HepG2 (cell line): Measurements from ENCODE around the gene COL26A1. TPM values are rescaled to one million over a fixed set of nuclear protein-coding genes. Genes with fewer than 3 reads are reported as not detected.

Experiments
- ATAC-seq: fragments of 200-7000 bp; cut with Tn5 transposase; 3 replicates; pipeline ENCODE4 v1.9.1; 2020; ENCODE audit warnings: mild to moderate bottlenecking, moderate library complexity
- BruUV-seq: library from RNA; stranded (reverse); fragments of 400-500 nt; replicated peaks from 2 replicates; lab custom pipeline; 2021; lab: Mats Ljungman, UMichigan
- CTCF ChIA-PET: fragments of 300-600 bp; formaldehyde crosslinking; extraction: SDS; loops from one replicate; lab custom pipeline; 2021; ENCODE audit warnings: low total read pairs, inconsistent platforms, low intra/inter-chr PET ratio; lab: Yijun Ruan, JAX
- POLR2A ChIA-PET: fragments of 350-600 bp; sonication (Branson Sonifier 250); formaldehyde crosslinking; loops from one replicate; lab custom pipeline; 2020; ENCODE audit warnings: antibody characterized with exemption, inconsistent platforms; lab: Yijun Ruan, JAX
- DNase-seq: peaks from one replicate; pipeline ENCODE4 v3.0.0-alpha.2; 2015; ENCODE audit warnings: low spot score
- FAIRE-seq: peaks from 3 replicates; lab custom pipeline; 2011; peaks lifted over from hg19 to GRCh38; lab: Jason Lieb, UNC
- H2AFZ ChIP-seq: one replicate; pipeline ENCODE4 v1.6.1; 2011; ENCODE audit warnings: low read length, inconsistent platforms
- H3K27ac ChIP-seq: fragments of 300-600 bp; 3 replicates; pipeline ENCODE4 v1.8.0; 2011; ENCODE audit warnings: mixed run types, mild to moderate bottlenecking, mixed read lengths, low read length, inconsistent platforms; ENCODE audit not compliant: insufficient read depth; ENCODE audit errors: extremely low read length
- H3K27me3 ChIP-seq, 2 experiments: fragments of 200-600 bp in 1 of 2; 2 replicates in 1 of 2; 3 replicates in 1 of 2; pipeline versions ENCODE4 v1.6.0 to v1.8.0; 2011; ENCODE audit warnings: low read length in 2 of 2, mild to moderate bottlenecking in 2 of 2, moderate library complexity in 2 of 2, inconsistent platforms in 1 of 2; ENCODE audit not compliant: insufficient read depth in 2 of 2, control insufficient read depth in 1 of 2
- H3K36me3 ChIP-seq, 2 experiments: fragments of 200-600 bp in 1 of 2; replicated peaks in 1 of 2; 2 replicates in 1 of 2; 3 replicates in 1 of 2; pipeline versions ENCODE4 v1.5.1 to v1.8.0; 2011; ENCODE audit warnings: low read length in 2 of 2, inconsistent platforms in 1 of 2; ENCODE audit not compliant: insufficient read depth in 2 of 2, control insufficient read depth in 1 of 2
- H3K4me1 ChIP-seq: 2 replicates; pipeline ENCODE4 v1.5.1; 2012; ENCODE audit warnings: low read length, inconsistent platforms; ENCODE audit not compliant: insufficient read depth
- H3K4me2 ChIP-seq: 2 replicates; pipeline ENCODE4 v1.6.0; 2011; ENCODE audit warnings: low read depth, low read length, inconsistent platforms
- H3K4me3 ChIP-seq, 3 experiments: fragments of 200-600 bp in 1 of 3; sonication (generic), shearing (Covaris generic) in 1 of 3; replicated peaks in 1 of 3; 2 replicates each; pipeline ENCODE4 v1.5.1; 2011 to 2016; ENCODE audit warnings: low read length in 3 of 3, inconsistent platforms in 2 of 3, low read depth in 2 of 3, mild to moderate bottlenecking in 2 of 3, control low read depth in 1 of 3, mixed read lengths in 1 of 3; ENCODE audit not compliant: insufficient read depth in 1 of 3
- H3K79me2 ChIP-seq: one replicate; pipeline ENCODE4 v1.6.1; 2011; ENCODE audit warnings: low read length, inconsistent platforms; ENCODE audit not compliant: insufficient read depth
- H3K9ac ChIP-seq: 2 replicates; pipeline ENCODE4 v1.6.0; 2011; ENCODE audit warnings: mild to moderate bottlenecking, low read depth, low read length, inconsistent platforms; ENCODE audit not compliant: insufficient read depth
- H3K9me3 ChIP-seq: 2 replicates; pipeline ENCODE4 v1.5.1; 2012; ENCODE audit warnings: mild to moderate bottlenecking, low read length
- H4K20me1 ChIP-seq: 2 replicates; pipeline ENCODE4 v1.6.0; 2011; ENCODE audit warnings: inconsistent platforms, mild to moderate bottlenecking, low read length, moderate library complexity; ENCODE audit not compliant: insufficient read depth
- CHD4 ChIP-seq: fragments of 200-600 bp; sonication (generic); IDR thresholded peaks from 2 replicates; pipeline ENCODE4 v1.7.0; 2017; ENCODE audit warnings: mild to moderate bottlenecking, low read length, borderline replicate concordance
- ESRRA ChIP-seq: sonication (generic); formaldehyde crosslinking; IDR thresholded peaks from 2 replicates; pipeline ENCODE4 v1.5.1; 2020; ENCODE audit warnings: mild to moderate bottlenecking, low read depth, missing genetic modification reagents
- HDAC6 ChIP-seq: fragments of 200-600 bp; sonication (generic); IDR thresholded peaks from 2 replicates; pipeline ENCODE4 v1.7.0; 2017; ENCODE audit warnings: mild to moderate bottlenecking, antibody characterized with exemption, low read length, low read depth
- HNF4A ChIP-seq: sonication (generic); formaldehyde crosslinking; IDR thresholded peaks from 2 replicates; pipeline ENCODE4 v1.4.0; 2020; ENCODE audit warnings: missing genetic modification reagents
- HOMEZ ChIP-seq: IDR thresholded peaks from 2 replicates; pipeline ENCODE4 v1.6.1; 2016; ENCODE audit warnings: low read depth
- MED1 ChIP-seq: sonication (generic); formaldehyde crosslinking; IDR thresholded peaks from 2 replicates; pipeline ENCODE4 v1.4.0; 2020; ENCODE audit warnings: missing genetic modification reagents
- MLX ChIP-seq: IDR thresholded peaks from 2 replicates; pipeline ENCODE4 v1.6.1; 2016
- NR2F6 ChIP-seq, 2 experiments: IDR thresholded peaks; 2 replicates each; pipeline ENCODE4 v1.6.1; 2016; ENCODE audit warnings: antibody characterized with exemption in 1 of 2, mild to moderate bottlenecking in 1 of 2
- SMARCE1 ChIP-seq: fragments of 450-650 bp; IDR thresholded peaks from 2 replicates; pipeline ENCODE4 v1.6.1; 2017; ENCODE audit warnings: borderline replicate concordance
- SRY ChIP-seq: sonication (generic); formaldehyde crosslinking; IDR thresholded peaks from 2 replicates; pipeline ENCODE4 v1.8.0; 2022; ENCODE audit warnings: mild to moderate bottlenecking, missing genetic modification reagents
- TAF15 ChIP-seq: fragments of 200-400 bp; formaldehyde crosslinking; IDR thresholded peaks from one replicate; pipeline ENCODE4 v1.6.1; 2018; ENCODE audit warnings: mild to moderate bottlenecking, low read depth, low read length; ENCODE audit not compliant: poor library complexity, severe bottlenecking
- TARDBP ChIP-seq: sonication (generic); formaldehyde crosslinking; IDR thresholded peaks from 2 replicates; pipeline ENCODE4 v1.8.0; 2022; ENCODE audit warnings: mild to moderate bottlenecking, missing genetic modification reagents
- THRA ChIP-seq: sonication (generic); formaldehyde crosslinking; IDR thresholded peaks from 2 replicates; pipeline ENCODE4 v1.4.0; 2020; ENCODE audit warnings: missing genetic modification reagents, borderline replicate concordance
- ZNF20 ChIP-seq: sonication (generic); formaldehyde crosslinking; IDR thresholded peaks from 2 replicates; pipeline ENCODE4 v1.4.0; 2020; ENCODE audit warnings: mild to moderate bottlenecking, moderate library complexity, missing genetic modification reagents
- ZNF232 ChIP-seq: sonication (generic); formaldehyde crosslinking; IDR thresholded peaks from 2 replicates; pipeline ENCODE4 v1.4.0; 2020; ENCODE audit warnings: missing genetic modification reagents, borderline replicate concordance
- ZNF772 ChIP-seq: sonication (generic); formaldehyde crosslinking; IDR thresholded peaks from 2 replicates; pipeline ENCODE4 v1.5.0; 2020; ENCODE audit warnings: mild to moderate bottlenecking, missing genetic modification reagents
- WGBS: methylation state at CpG from one replicate; pipeline ENCODE4 v1.1.6; 2017; ENCODE audit warnings: low lambda C conversion rate; 5-methylcytosine and 5-hydroxymethylcytosine counted together
- in situ Hi-C: cut with HindIII; loops from 2 replicates; pipeline ENCODE4 v1.10.0; 2017; ENCODE audit warnings: low pct_unique_long_range_greater_than_20kb; ENCODE audit not compliant: extremely low pct_ligation_motif_present
- intact Hi-C: fragments of 100-400 bp; cut with micrococcal nuclease; formaldehyde crosslinking; loops from one replicate; pipeline ENCODE4 v1.10.0; 2022; ENCODE audit not compliant: unreplicated experiment
- polyA plus RNA-seq, 8 experiments: library from polyadenylated mRNA; depleted of rRNA in 3 of 8; stranded (reverse) in 7 of 8; unstranded in 1 of 8; fragments of >200 nt; fragmentation: Illumina TruSeq in 4 of 8; extraction: Trizol in 4 of 8; gene quantifications; 2 replicates each; pipeline versions ENCODE4 v1.2.1 to v1.2.3, GENCODE V29; 2011 to 2016; ENCODE audit warnings: low read depth in 4 of 8, missing spikeins in 1 of 8, mixed read lengths in 1 of 8; ENCODE audit not compliant: insufficient read depth in 1 of 8
- total RNA-seq, 5 experiments: library from RNA; depleted of rRNA; stranded (reverse); fragments of >200 nt; fragmentation: Illumina TruSeq; extraction: Trizol; gene quantifications; 2 replicates each; pipeline ENCODE4 v1.2.3, GENCODE V29; 2016; ENCODE audit warnings: low read depth in 1 of 5

COL26A1 gene
- total and polyA plus RNA-seq, 2 of the 13 experiments (the other 11 are each of a cell fraction or from before 2014, with no cell fraction given), result 7.8 to 9.2 TPM

- Histone ChIP-seq H3K9ac (no peak overlapping the region; the same call in 1 of the 2 replicates), H3K36me3 (no peaks in the 10 kb centered on the region), H3K4me2 (no peak overlapping the region), H3K79me2 (no peaks in the 10 kb centered on the region), H3K4me3 (no peak overlapping the region), H4K20me1 (no peaks in the 10 kb centered on the region)
- in situ Hi-C loops, result loop anchor here (5.0 kb wide), 1 partner anchor 737 kb away; no protein-coding TSS in a partner anchor
- 35% methylated on average over 6 of the region's 7 CpGs for WGBS
- FAIRE-seq (no peak), ATAC-seq (no peak), DNase-seq (no peak)
- BruUV-seq, result no TSS peak
- CTCF ChIA-PET, result no interaction called here
- TF ChIP-seq HNF4A (CRISPR knock-in tag) (peak; percentile 7; the same call in 1 of the 2 replicates), TARDBP (CRISPR knock-in tag) (no peak)
- TF ChIP-seq, all 625 proteins: peak for 1
- Histone ChIP-seq H2AFZ (no peak overlapping the region), H3K27ac (no peak overlapping the region), H3K27me3 (no peaks in the 10 kb centered on the region), H3K4me1 (peaks cover 48% of the 10 kb centered on the region), H3K9me3 (no peaks in the 10 kb centered on the region)
- intact Hi-C loops, result no loop called here
- POLR2A ChIA-PET, result no interaction called here
Observed at GRCh38 chr7:101535351-101535751, 172.7 kb downstream of the COL26A1 start.

- Histone ChIP-seq H3K9ac (no peak overlapping the region), H3K27ac (peak overlapping the region; percentile 23), H2AFZ (no peak overlapping the region), H3K4me3 (no peak overlapping the region), H3K4me2 (peak overlapping the region; percentile 35; the same call in 1 of the 2 replicates), H4K20me1 (no peaks in the 10 kb centered on the region), H3K9me3 (no peaks in the 10 kb centered on the region), H3K4me1 (peaks cover 48% of the 10 kb centered on the region), H3K27me3 (no peaks in the 10 kb centered on the region), H3K79me2 (no peaks in the 10 kb centered on the region), H3K36me3 (no peaks in the 10 kb centered on the region)
- FAIRE-seq (peak; percentile 28), DNase-seq (peak; percentile 74), ATAC-seq (peak; percentile 65)
- CTCF ChIA-PET, result no interaction called here
- WGBS, result no CpG with 5 or more reads among the region's 6 CpGs
- in situ Hi-C loops, result loop anchor here (5.0 kb wide), 1 partner anchor 736 kb away; no protein-coding TSS in a partner anchor
- POLR2A ChIA-PET, result no interaction called here
- intact Hi-C loops, result no loop called here
- no TSS peak for BruUV-seq
- TF ChIP-seq TAF15 (no peak), HOMEZ (no peak), ZNF232 (CRISPR knock-in tag) (no peak), MLX (CRISPR knock-in tag) (no peak), ESRRA (CRISPR knock-in tag) (no peak), MED1 (CRISPR knock-in tag) (peak; percentile 40; the same call in 1 of the 2 replicates), ZNF20 (no peak), SMARCE1 (no peak), CHD4 (no peak), SRY (CRISPR knock-in tag) (0 out of 2 replicates have a peak, but pooled peaks have one; percentile 15), THRA (CRISPR knock-in tag) (peak; percentile 70; the same call in 1 of the 2 replicates), ZNF772 (CRISPR knock-in tag) (0 out of 2 replicates have a peak, but pooled peaks have one; percentile 27), NR2F6 (IDR thresholded peaks at IDR 0.05) (peak; percentile 69), NR2F6 (CRISPR knock-in tag; IDR thresholded peaks at IDR 0.05) (peak; percentile 88), HDAC6 (no peak)
Observed at GRCh38 chr7:101536232-101536631, 173.6 kb downstream of the COL26A1 start.
